ENCODE data around the gene TBC1D22A. TPM values are rescaled to one million over a fixed set of nuclear protein-coding genes. Genes with fewer than 3 reads are reported as not detected.

TBC1D22A gene
- total RNA-seq, 1 donor from 2014 or later, result 18.9 TPM

DNA sequence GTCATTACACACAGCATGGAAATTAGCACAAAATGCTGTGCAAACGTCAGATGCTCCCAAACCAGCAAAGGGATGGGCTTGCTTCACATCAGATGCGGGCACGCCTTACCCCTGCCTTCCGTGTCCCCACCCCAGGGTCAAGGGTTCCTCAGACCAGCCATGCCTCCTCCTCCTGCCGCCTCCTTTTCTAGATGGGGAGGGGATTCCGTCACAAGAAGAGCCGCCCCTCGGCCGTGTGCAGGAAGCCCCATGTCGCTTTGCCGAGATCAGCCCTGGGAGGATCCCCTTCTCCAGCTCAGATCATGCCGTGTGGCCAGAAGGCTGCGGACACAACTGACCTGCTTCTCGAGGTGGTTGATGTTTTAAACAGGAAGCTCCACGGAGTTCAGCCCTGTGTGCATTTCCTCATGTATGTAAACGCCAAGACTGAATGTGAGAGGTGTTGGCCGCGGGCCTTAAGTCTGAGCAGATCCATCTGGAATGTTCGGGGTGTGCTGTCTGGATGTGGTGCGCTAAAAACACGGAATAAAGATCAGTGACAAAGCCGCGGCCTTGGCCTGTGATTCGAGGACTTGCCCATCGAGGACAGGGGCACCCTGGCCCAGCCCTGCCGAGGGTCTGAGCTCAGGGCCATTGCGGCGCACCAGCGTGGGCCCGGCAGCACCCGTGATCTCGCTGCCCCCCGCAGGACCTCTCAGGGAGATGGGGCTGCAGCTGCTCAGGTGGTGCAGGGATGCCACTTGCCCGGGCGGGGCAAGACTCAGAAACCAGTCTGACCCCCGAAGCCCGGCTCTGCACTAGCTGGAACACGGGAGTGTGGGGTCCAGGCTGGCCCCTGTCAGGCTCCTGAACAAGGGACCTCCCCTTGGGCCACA is 412.9 kb downstream of the TBC1D22A start:
- peak; percentile 91 for DNase-seq (ENCODE audit: low spot score)
- Mint-ChIP-seq H3K27me3 (ENCODE audit: low read depth) (no peaks in the 10 kb centered on the region), H3K9me3 (ENCODE audit: low read depth) (peaks cover 5% of the 10 kb centered on the region), H3K27ac (ENCODE audit: unreplicated experiment) (no peak overlapping the region), H3K36me3 (ENCODE audit: low read depth) (peaks cover 7% of the 10 kb centered on the region), H3K4me3 (ENCODE audit: unreplicated experiment) (no peak overlapping the region), H3K4me1 (ENCODE audit: low read depth) (no peaks in the 10 kb centered on the region)
- TF ChIP-seq, protein P1, sequence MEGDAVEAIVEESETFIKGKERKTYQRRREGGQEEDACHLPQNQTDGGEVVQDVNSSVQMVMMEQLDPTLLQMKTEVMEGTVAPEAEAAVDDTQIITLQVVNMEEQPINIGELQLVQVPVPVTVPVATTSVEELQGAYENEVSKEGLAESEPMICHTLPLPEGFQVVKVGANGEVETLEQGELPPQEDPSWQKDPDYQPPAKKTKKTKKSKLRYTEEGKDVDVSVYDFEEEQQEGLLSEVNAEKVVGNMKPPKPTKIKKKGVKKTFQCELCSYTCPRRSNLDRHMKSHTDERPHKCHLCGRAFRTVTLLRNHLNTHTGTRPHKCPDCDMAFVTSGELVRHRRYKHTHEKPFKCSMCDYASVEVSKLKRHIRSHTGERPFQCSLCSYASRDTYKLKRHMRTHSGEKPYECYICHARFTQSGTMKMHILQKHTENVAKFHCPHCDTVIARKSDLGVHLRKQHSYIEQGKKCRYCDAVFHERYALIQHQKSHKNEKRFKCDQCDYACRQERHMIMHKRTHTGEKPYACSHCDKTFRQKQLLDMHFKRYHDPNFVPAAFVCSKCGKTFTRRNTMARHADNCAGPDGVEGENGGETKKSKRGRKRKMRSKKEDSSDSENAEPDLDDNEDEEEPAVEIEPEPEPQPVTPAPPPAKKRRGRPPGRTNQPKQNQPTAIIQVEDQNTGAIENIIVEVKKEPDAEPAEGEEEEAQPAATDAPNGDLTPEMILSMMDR (IDR thresholded peaks at IDR 0.05), result no peak

DNA sequence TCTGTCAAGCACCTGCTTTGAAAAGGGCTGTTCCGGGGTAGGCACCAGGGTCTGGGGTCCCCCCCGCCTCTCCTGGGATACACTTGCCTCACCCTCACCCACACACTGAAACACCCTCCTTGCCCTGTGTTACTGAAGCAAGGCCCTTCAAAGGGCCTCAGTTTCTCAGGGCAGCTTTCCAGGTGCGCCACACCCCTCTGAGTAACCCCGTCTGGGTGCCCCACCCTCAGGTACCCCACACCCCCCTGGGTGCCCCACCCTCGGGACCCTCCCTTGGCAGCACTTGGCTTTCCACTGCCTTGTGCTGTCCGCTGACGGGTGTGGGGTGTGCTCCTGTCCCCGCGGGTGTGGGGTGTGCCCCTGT is 413.6 kb downstream of the TBC1D22A start:
- Mint-ChIP-seq H3K27ac (ENCODE audit: unreplicated experiment) (no peak overlapping the region), H3K4me1 (ENCODE audit: low read depth) (no peaks in the 10 kb centered on the region), H3K9me3 (ENCODE audit: low read depth) (peaks cover 5% of the 10 kb centered on the region), H3K27me3 (ENCODE audit: low read depth) (no peaks in the 10 kb centered on the region), H3K36me3 (ENCODE audit: low read depth) (peaks cover 7% of the 10 kb centered on the region), H3K4me3 (ENCODE audit: unreplicated experiment) (no peak overlapping the region)
- TF ChIP-seq, protein P1 (IDR thresholded peaks at IDR 0.05), result no peak
- no peak for DNase-seq (ENCODE audit: low spot score)

DNA sequence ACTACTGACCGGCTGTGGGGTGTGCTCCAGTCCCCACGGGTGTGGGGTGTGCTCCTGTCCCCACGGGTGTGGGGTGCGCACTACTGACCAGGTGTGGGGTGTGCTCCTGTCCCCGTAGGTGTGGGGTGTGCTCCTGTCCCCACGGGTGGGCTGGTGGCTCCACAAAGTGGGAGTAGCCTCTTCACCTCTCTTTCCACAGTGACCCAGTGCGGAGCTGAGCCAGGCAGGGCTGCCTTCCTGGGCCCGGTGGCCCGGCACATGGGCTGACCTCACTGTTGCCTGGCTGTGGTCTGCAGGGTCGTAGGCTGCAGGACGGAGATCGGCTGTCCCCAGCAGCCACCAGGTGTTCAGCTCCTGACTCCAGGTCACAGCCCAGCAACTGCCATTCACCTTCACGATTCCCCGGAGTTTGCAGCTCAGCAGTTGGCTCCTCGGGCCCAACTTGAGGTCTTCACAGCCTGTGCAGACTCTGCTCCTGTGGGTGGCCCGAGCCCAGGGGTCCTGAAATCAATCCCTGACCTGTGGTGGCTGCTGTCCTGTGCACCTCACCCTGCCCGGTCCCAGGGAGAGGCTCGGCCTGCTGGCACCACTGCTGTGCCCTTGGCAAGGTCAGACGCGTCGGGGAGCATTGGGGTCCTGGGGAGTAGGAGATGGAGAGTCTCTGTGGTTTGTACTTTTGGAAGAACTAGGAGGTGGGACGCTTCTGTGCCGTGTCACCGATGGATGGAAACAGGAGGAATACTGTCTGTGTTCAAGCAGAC is 414.3 kb downstream of the TBC1D22A start:
- peak; percentile 77 for DNase-seq (ENCODE audit: low spot score)
- TF ChIP-seq, protein P1 (IDR thresholded peaks at IDR 0.05), result no peak
- Mint-ChIP-seq H3K36me3 (ENCODE audit: low read depth) (peaks cover 7% of the 10 kb centered on the region), H3K27me3 (ENCODE audit: low read depth) (no peaks in the 10 kb centered on the region), H3K9me3 (ENCODE audit: low read depth) (peaks cover 5% of the 10 kb centered on the region), H3K4me3 (ENCODE audit: unreplicated experiment) (no peak overlapping the region), H3K27ac (ENCODE audit: unreplicated experiment) (no peak overlapping the region), H3K4me1 (ENCODE audit: low read depth) (no peaks in the 10 kb centered on the region)

DNA sequence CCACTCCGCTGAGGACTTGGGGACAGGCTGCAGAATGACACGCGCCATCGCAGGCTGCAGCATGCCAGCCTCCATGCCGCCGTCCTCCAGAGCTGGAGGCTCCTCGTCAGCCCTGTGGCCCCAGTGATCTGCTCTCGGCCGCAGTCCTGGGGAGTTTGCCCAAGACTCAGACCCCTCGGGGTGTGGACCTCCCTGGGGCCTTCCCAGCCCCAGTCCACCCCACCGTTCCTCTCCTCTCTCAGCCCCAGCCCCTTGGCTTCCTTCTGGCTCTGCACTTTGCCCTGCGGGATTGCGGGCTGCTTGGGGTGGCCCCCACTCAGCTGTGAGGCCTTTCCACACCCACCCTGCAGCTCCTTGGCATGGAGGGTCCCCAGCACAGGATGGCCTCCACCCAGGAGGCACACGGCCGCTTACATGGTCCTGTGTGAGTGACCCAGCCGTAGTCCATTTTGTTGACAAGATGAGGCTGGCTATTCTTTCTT is 414.9 kb downstream of the TBC1D22A start:
- no peak for DNase-seq (ENCODE audit: low spot score)
- Mint-ChIP-seq H3K4me3 (ENCODE audit: unreplicated experiment) (no peak overlapping the region), H3K27ac (ENCODE audit: unreplicated experiment) (no peak overlapping the region), H3K27me3 (ENCODE audit: low read depth) (no peaks in the 10 kb centered on the region), H3K36me3 (ENCODE audit: low read depth) (peaks cover 7% of the 10 kb centered on the region), H3K9me3 (ENCODE audit: low read depth) (peaks cover 8% of the 10 kb centered on the region), H3K4me1 (ENCODE audit: low read depth) (no peaks in the 10 kb centered on the region)
- TF ChIP-seq, protein P1 (IDR thresholded peaks at IDR 0.05), result no peak

DNA sequence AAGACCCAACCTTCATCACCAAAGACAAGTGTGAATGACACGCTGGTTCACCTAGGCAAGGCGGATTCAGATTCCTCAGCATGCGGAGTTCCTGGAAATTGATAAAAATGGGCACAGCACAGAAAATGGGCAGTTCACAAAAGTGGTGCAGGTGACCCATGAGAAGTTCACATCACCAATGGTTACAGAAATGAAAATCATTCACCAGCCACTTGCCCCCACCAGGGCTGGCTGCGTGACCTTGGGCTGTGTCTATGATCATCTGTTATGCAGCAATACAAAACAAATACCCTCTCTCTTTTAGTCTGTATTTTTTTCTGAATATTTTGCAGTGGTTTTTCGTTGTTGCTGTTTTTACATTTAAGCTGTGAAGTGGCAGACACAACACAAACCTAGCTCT is 415.9 kb downstream of the TBC1D22A start:
- Mint-ChIP-seq H3K27ac (ENCODE audit: unreplicated experiment) (no peak overlapping the region), H3K4me3 (ENCODE audit: unreplicated experiment) (no peak overlapping the region), H3K36me3 (ENCODE audit: low read depth) (peaks cover 10% of the 10 kb centered on the region), H3K9me3 (ENCODE audit: low read depth) (peaks cover 15% of the 10 kb centered on the region), H3K27me3 (ENCODE audit: low read depth) (no peaks in the 10 kb centered on the region), H3K4me1 (ENCODE audit: low read depth) (no peaks in the 10 kb centered on the region)
- no peak for DNase-seq (ENCODE audit: low spot score)
- TF ChIP-seq, protein P1 (IDR thresholded peaks at IDR 0.05), result no peak
